ENCODE results near the gene GPAM. TPM values are rescaled to one million over a fixed set of nuclear protein-coding genes. Genes with fewer than 3 reads are reported as not detected.

GPAM gene
- total RNA-seq, 6 experiments from 2014 or later: 78.8 to 340 (median 90.3) TPM

- intact Hi-C loops (cut with DNase I): loop anchor here in 1 of 2 donors (5.0 kb wide), 1 partner anchor 148 kb away; no protein-coding TSS in a partner anchor
- H3K4me3 ChIP-seq: no peak overlapping the region
- peak; percentile 48 to 94 (median 80) for ATAC-seq
- TF ChIP-seq POLR2A (IDR thresholded peaks at IDR 0.05) (no peak), CTCF (IDR thresholded peaks at IDR 0.05) (no peak)
- H3K9me3 ChIP-seq: no peaks in the 10 kb centered on the region
- H3K36me3 ChIP-seq: peaks cover 5 to 99% (median 58%) of the 10 kb centered on the region in 4 donors
- no peak for DNase-seq
- 72% methylated on average over 4 of the region's 8 CpGs for WGBS (ENCODE audit: insufficient coverage, low coverage, low lambda C conversion rate, missing lambda C conversion rate)
- H3K27ac ChIP-seq: peak overlapping the region in 1 of 3 donors; percentile 67
- H3K27me3 ChIP-seq: no peaks in the 10 kb centered on the region
- peaks cover 0 to 3% (median 0%) of the 10 kb centered on the region in 4 donors for H3K4me1 ChIP-seq
Observed at GRCh38 chr10:112159469-112159868, 24.1 kb downstream of the GPAM start.

GRCh38 chr10:112151524-112152039, 32.0 kb downstream of the GPAM start:
- H3K4me1 ChIP-seq: no peaks in the 10 kb centered on the region
- intact Hi-C loops (cut with DNase I): no loop called here
- DNase-seq (no peak), ATAC-seq (no peak)
- peaks cover 0 to 100% (median 42%) of the 10 kb centered on the region in 4 donors for H3K36me3 ChIP-seq
- TF ChIP-seq POLR2A (IDR thresholded peaks at IDR 0.05) (no peak), CTCF (IDR thresholded peaks at IDR 0.05) (no peak)
- no peak overlapping the region for H3K27ac ChIP-seq
- no peaks in the 10 kb centered on the region for H3K9me3 ChIP-seq
- no peaks in the 10 kb centered on the region for H3K27me3 ChIP-seq
- no peak overlapping the region for H3K4me3 ChIP-seq
- 81% methylated on average over 4 of the region's 4 CpGs for WGBS (ENCODE audit: insufficient coverage, low coverage, low lambda C conversion rate, missing lambda C conversion rate)

DNA sequence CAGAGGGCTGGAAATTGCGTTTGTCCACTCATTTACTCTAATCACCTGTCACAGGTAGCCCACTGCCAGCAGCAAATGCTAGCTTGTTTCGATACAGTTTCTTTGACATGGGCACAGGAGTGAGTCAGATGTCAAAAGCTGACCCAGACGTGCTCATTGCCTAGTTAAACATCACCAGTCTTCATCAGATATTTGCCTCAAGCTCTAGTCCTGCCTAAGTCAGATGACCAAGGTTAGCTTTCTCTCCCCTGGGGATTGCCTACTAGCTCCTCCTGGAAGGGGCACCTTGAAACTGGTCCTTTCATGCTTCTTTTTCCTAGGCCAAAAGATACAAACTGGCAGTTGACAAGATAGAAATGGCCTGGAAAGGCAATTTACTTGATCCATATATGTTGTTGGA, 35.2 kb downstream of the GPAM start:
- Histone ChIP-seq H3K27me3 (no peaks in the 10 kb centered on the region), H3K4me3 (no peak overlapping the region), H3K4me1 (no peaks in the 10 kb centered on the region), H3K9me3 (no peaks in the 10 kb centered on the region), H3K36me3 (peaks cover 0 to 82% (median 28%) of the 10 kb centered on the region in 4 donors), H3K27ac (no peak overlapping the region)
- intact Hi-C loops (cut with DNase I): no loop called here
- DNase-seq (no peak), ATAC-seq (peak in 2 of 4 donors; percentile 8 to 67)
- TF ChIP-seq POLR2A (IDR thresholded peaks at IDR 0.05): no peak
- TF ChIP-seq CTCF (IDR thresholded peaks at IDR 0.05): no peak
- 68% methylated on average over 3 of the region's 3 CpGs for WGBS (ENCODE audit: insufficient coverage, low coverage, low lambda C conversion rate, missing lambda C conversion rate)

DNA sequence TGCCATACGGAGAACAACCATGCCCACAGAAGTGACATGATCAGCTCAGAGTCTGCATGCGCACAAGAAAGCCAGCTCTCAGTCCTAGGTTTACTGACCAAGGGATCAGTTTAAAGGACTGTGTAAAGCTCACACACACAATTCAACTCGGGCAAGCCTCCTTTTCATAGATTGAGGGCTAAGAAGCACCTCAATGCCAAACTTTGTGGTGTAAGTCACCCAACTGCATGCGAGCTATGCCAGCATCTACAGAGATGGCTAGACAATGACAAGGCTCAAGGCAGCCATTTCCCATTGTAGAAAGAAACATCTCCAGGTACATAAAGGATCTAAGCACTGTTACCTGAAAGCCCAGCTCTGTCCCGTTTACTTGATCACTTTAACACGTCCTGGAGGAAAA, 36.8 kb downstream of the GPAM start:
- 49% methylated on average over 3 of the region's 6 CpGs for WGBS (ENCODE audit: insufficient coverage, low coverage, low lambda C conversion rate, missing lambda C conversion rate)
- Histone ChIP-seq H3K4me1 (no peaks in the 10 kb centered on the region), H3K27ac (no peak overlapping the region), H3K36me3 (peaks cover 0 to 67% (median 21%) of the 10 kb centered on the region in 4 donors), H3K4me3 (no peak overlapping the region), H3K27me3 (no peaks in the 10 kb centered on the region), H3K9me3 (no peaks in the 10 kb centered on the region)
- ATAC-seq (no peak), DNase-seq (no peak)
- intact Hi-C loops (cut with DNase I): no loop called here
- no peak for TF ChIP-seq CTCF (IDR thresholded peaks at IDR 0.05)
- TF ChIP-seq POLR2A (IDR thresholded peaks at IDR 0.05): no peak

Data from right lobe of liver (tissue), 6 donors.